GM12878 (cell line): ENCODE data around the gene CCNB1IP1. TPM values are rescaled to one million over a fixed set of nuclear protein-coding genes. Genes with fewer than 3 reads are reported as not detected.

Source experiments
- ATAC-seq: fragments of 200-7000 bp; cut with Tn5 transposase; 3 replicates; pipeline ENCODE4 v1.9.1; 2020; ENCODE audit warnings: mild to moderate bottlenecking, moderate library complexity
- BruUV-seq: library from RNA; stranded (reverse); fragments of 400-500 nt; replicated peaks from 2 replicates; lab custom pipeline; 2021; lab: Mats Ljungman, UMichigan
- CTCF ChIA-PET: fragments of 300-600 bp; sonication (Branson Sonifier 250); formaldehyde crosslinking; extraction: SDS; loops from one replicate; lab custom pipeline; 2021; ENCODE audit warnings: inconsistent platforms; lab: Yijun Ruan, JAX
- POLR2A ChIA-PET: fragments of 350-600 bp; formaldehyde crosslinking; extraction: SDS; loops from one replicate; lab custom pipeline; 2021; ENCODE audit warnings: inconsistent platforms; lab: Charles Lee
- RAD21 ChIA-PET: fragments of 300-600 bp; sonication (Branson Sonifier 250); formaldehyde crosslinking; loops from one replicate; lab custom pipeline; 2023; ENCODE audit warnings: antibody characterized with exemption; ENCODE audit not compliant: unreplicated experiment; lab: Charles Lee
- SMC1A ChIA-PET: fragments of 300-600 bp; sonication (Branson Sonifier 250); formaldehyde crosslinking; loops from one replicate; lab custom pipeline; 2023; ENCODE audit not compliant: unreplicated experiment, uncharacterized antibody; lab: Charles Lee
- DNase-seq: peaks from one replicate; pipeline ENCODE4 v3.0.0-alpha.2; 2011; ENCODE audit warnings: low read depth, low spot score
- FAIRE-seq: peaks from 3 replicates; lab custom pipeline; 2011; peaks lifted over from hg19 to GRCh38; lab: Jason Lieb, UNC
- H2AFZ ChIP-seq: 2 replicates; pipeline ENCODE4 v1.6.0; 2011; ENCODE audit warnings: low read depth, low read length, control low read depth; ENCODE audit not compliant: control insufficient read depth
- H3K27ac ChIP-seq: 2 replicates; pipeline ENCODE4 v1.5.1; 2011; ENCODE audit warnings: control low read depth; ENCODE audit not compliant: control insufficient read depth, insufficient read depth
- H3K27me3 ChIP-seq, 2 experiments: replicated peaks in 1 of 2; 2 replicates each; pipeline versions ENCODE4 v1.6.0 to v1.6.1; 2011; ENCODE audit warnings: low read length in 1 of 2; ENCODE audit not compliant: control insufficient read depth in 2 of 2, insufficient read depth in 2 of 2
- H3K36me3 ChIP-seq, 2 experiments: 2 replicates each; pipeline ENCODE4 v1.5.1; 2011; ENCODE audit warnings: low read length in 1 of 2; ENCODE audit not compliant: control insufficient read depth in 2 of 2, insufficient read depth in 2 of 2
- H3K4me1 ChIP-seq: 2 replicates; pipeline ENCODE4 v1.6.1; 2011; ENCODE audit warnings: mild to moderate bottlenecking, low read length, moderate library complexity, mixed read lengths; ENCODE audit not compliant: control insufficient read depth, insufficient read depth
- H3K4me2 ChIP-seq: 2 replicates; pipeline ENCODE4 v1.6.0; 2011; ENCODE audit warnings: control low read depth; ENCODE audit not compliant: control insufficient read depth, insufficient read depth
- H3K4me3 ChIP-seq: fragments of 200-600 bp; sonication (generic); 2 replicates; pipeline ENCODE4 v1.5.1; 2016
- H3K79me2 ChIP-seq: 2 replicates; pipeline ENCODE4 v1.6.0; 2011; ENCODE audit warnings: low read length; ENCODE audit not compliant: control insufficient read depth, insufficient read depth
- H3K9ac ChIP-seq: 2 replicates; pipeline ENCODE4 v1.8.0; 2011; ENCODE audit warnings: low read length, control low read depth, mixed read lengths; ENCODE audit not compliant: control insufficient read depth, insufficient read depth
- H3K9me3 ChIP-seq: replicated peaks from 3 replicates; pipeline ENCODE4 v1.5.1; 2011; ENCODE audit warnings: mild to moderate bottlenecking, low read length; ENCODE audit not compliant: control insufficient read depth, insufficient read depth
- H4K20me1 ChIP-seq: 2 replicates; pipeline ENCODE4 v1.6.0; 2011; ENCODE audit not compliant: control insufficient read depth, insufficient read depth
- E2F4 ChIP-seq: IDR thresholded peaks from 2 replicates; pipeline ENCODE4 v1.6.1; 2012; ENCODE audit warnings: low read depth, low read length, improper control_type of control experiment
- KAT2A ChIP-seq: conservative IDR thresholded peaks from 2 replicates; pipeline ENCODE4 v1.6.1; 2011; ENCODE audit warnings: low read depth, low read length; ENCODE audit not compliant: control insufficient read depth
- NFXL1 ChIP-seq: fragments of 450-650 bp; IDR thresholded peaks from 2 replicates; pipeline ENCODE4 v1.6.1; 2017; ENCODE audit warnings: antibody characterized with exemption, mild to moderate bottlenecking, borderline replicate concordance
- RAD51 ChIP-seq: fragments of 450-650 bp; IDR thresholded peaks from 2 replicates; pipeline ENCODE4 v1.6.1; 2016; ENCODE audit warnings: moderate library complexity, mild to moderate bottlenecking, inconsistent platforms
- STAT1 ChIP-seq: fragments of 450-650 bp; conservative IDR thresholded peaks from 2 replicates; pipeline ENCODE4 v1.6.1; 2014; ENCODE audit warnings: antibody characterized with exemption, mild to moderate bottlenecking
- TCF3 ChIP-seq: IDR thresholded peaks from 2 replicates; pipeline ENCODE4 v1.6.1; 2012; ENCODE audit warnings: low read depth, mild to moderate bottlenecking, low read length, borderline replicate concordance; ENCODE audit not compliant: insufficient read depth
- YY1 ChIP-seq: IDR thresholded peaks from 2 replicates; pipeline ENCODE4 v1.6.1; 2011; ENCODE audit warnings: low read depth, mild to moderate bottlenecking, low read length
- ZNF622 ChIP-seq: fragments of 450-650 bp; IDR thresholded peaks from 2 replicates; pipeline ENCODE4 v1.6.1; 2017; ENCODE audit warnings: mild to moderate bottlenecking, inconsistent platforms
- WGBS: methylation state at CpG from one replicate; pipeline ENCODE4 v1.1.6; 2016; ENCODE audit warnings: low lambda C conversion rate; ENCODE audit not compliant: insufficient replicate concordance, insufficient coverage; ENCODE audit errors: missing lambda C conversion rate; 5-methylcytosine and 5-hydroxymethylcytosine counted together
- in situ Hi-C: fragments of 300-500 bp; cut with MboI; formaldehyde crosslinking; loops from 9 replicates; pipeline ENCODE4 v1.14.3; 2018; ENCODE audit warnings: mixed read lengths
- intact Hi-C: fragments of 100-400 bp; cut with micrococcal nuclease; formaldehyde crosslinking; loops from one replicate; pipeline ENCODE4 v1.14.2; 2022; ENCODE audit not compliant: unreplicated experiment
- polyA plus RNA-seq, 11 experiments: library from polyadenylated mRNA; depleted of rRNA in 4 of 11; unstranded in 6 of 11; stranded (reverse) in 5 of 11; fragments of >200 nt; fragmentation: Nextera tagmentation in 4 of 11; fragmentation: Illumina TruSeq in 1 of 11; extraction: Ambion mirVana in 4 of 11; extraction: Trizol in 1 of 11; gene quantifications; 1 replicate in 1 of 11; 2 replicates in 10 of 11; pipeline versions ENCODE4 v1.2.1 to v1.2.3, GENCODE V29; 2011 to 2016; ENCODE audit warnings: inconsistent platforms in 2 of 11, missing spikeins in 2 of 11, low read depth in 1 of 11
- total RNA-seq, 4 experiments: library from RNA; depleted of rRNA in 3 of 4; stranded (reverse); fragments of >200 nt in 3 of 4; fragmentation: Illumina TruSeq in 1 of 4; extraction: Trizol in 1 of 4; gene quantifications; 2 replicates each; pipeline versions ENCODE4 v1.2.1 to v1.2.3, GENCODE V29; 2013 to 2021

The CCNB1IP1 gene
- total and polyA plus RNA-seq, 10 of the 15 experiments (the other 5 are each of a cell fraction or from before 2014, with no cell fraction given): 20.4 to 165 (median 86.5) TPM

DNA sequence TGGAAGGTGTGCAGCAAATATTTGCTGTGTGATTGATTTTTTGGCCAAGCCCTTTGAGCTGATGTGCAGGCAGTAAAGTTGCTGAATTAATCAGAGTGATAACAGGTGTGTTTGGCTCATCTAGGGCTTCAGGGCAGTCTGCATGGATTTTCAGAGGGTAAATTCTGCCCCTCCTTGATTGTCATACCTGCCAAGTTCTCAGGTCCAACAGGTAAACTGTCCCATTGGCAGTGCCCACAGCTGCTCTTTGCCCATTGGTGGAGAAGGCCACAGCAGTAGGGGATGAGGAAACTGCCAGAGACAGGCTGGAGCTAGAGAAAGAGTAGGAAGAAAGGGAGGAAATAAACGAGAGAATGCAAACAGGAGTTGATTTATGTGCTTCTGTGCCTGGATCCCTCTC lies 46.7 kb upstream of the CCNB1IP1 start:
- SMC1A ChIA-PET: interaction anchor here (3.3 kb wide), 1 partner anchor 52 kb away, joined by 7 read pairs; no protein-coding TSS in a partner anchor
- RAD21 ChIA-PET: no interaction called here
- CTCF ChIA-PET: no interaction called here
- POLR2A ChIA-PET: interaction anchor here (1.4 kb wide), 1 partner anchor 75 kb away, joined by 3 read pairs; the partner anchor contains the start of genes APEX1 and OSGEP
- ATAC-seq: no peak
- Histone ChIP-seq H4K20me1 (no peaks in the 10 kb centered on the region), H3K36me3 (peaks cover 31 to 42% of the 10 kb centered on the region in 2 experiments)
- TF ChIP-seq STAT1: no peak
- no peak for TF ChIP-seq E2F4
- no peak for TF ChIP-seq RAD51
- TF ChIP-seq, all 136 proteins: peak for 0
- H3K79me2 ChIP-seq: no peaks in the 10 kb centered on the region
- intact Hi-C loops: no loop called here
- H3K9ac ChIP-seq: no peak overlapping the region
- H3K27me3 ChIP-seq: no peaks in the 10 kb centered on the region
- H2AFZ ChIP-seq: no peak overlapping the region
- H3K4me1 ChIP-seq: no peaks in the 10 kb centered on the region
- BruUV-seq: no TSS peak
- H3K4me3 ChIP-seq: no peak overlapping the region
- H3K9me3 ChIP-seq: no peaks in the 10 kb centered on the region
- FAIRE-seq (no peak), DNase-seq (no peak)
- no peak overlapping the region for H3K4me2 ChIP-seq
- no peak overlapping the region for H3K27ac ChIP-seq
- in situ Hi-C loops: no loop called here
- 100% methylated on average over 1 of the region's 1 CpG for WGBS

DNA sequence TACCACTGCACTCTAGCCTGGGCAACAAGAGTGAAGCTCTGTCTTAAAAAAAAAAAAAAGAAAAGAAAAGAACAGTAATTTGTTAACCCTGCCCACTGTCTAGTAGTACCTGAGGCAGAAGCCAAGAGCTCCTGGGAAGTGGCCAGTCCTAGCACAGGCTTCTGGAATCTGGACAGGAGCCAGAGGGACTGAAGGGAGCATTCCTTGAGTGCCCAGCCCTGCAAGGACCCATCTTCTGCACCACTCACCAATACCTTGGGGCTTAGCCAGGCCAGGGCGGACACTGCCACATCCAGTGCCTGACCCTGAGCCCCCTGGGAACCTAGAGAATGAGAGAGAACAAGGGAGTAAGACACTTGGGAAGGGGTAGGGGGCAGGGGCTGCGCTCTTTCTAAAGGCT lies 44.1 kb upstream of the CCNB1IP1 start:
- no peaks in the 10 kb centered on the region for H3K9me3 ChIP-seq
- no peaks in the 10 kb centered on the region for H3K79me2 ChIP-seq
- no peaks in the 10 kb centered on the region for H3K27me3 ChIP-seq
- in situ Hi-C loops: no loop called here
- H2AFZ ChIP-seq: no peak overlapping the region
- ATAC-seq: no peak
- no peak overlapping the region for H3K9ac ChIP-seq
- no peak overlapping the region for H3K4me3 ChIP-seq
- WGBS: 91% methylated on average over 2 of the region's 2 CpGs
- intact Hi-C loops: no loop called here
- BruUV-seq: TSS peak; percentile 36
- ChIA-PET POLR2A (no interaction called here), CTCF (no interaction called here), RAD21 (interaction anchor here (0.6 kb wide), 1 partner anchor 33 kb away, joined by 5 read pairs; no protein-coding TSS in a partner anchor), SMC1A (interaction anchor here (1.4 kb wide), 1 partner anchor 24 kb away, joined by 3 read pairs; no protein-coding TSS in a partner anchor)
- H4K20me1 ChIP-seq: no peaks in the 10 kb centered on the region
- no peak for FAIRE-seq
- no peak overlapping the region for H3K27ac ChIP-seq
- DNase-seq: no peak
- TF ChIP-seq KAT2A: no peak
- no peak for TF ChIP-seq YY1
- no peak for TF ChIP-seq TCF3
- no peak for TF ChIP-seq ZNF622
- no peak for TF ChIP-seq NFXL1
- peaks cover 27 to 36% of the 10 kb centered on the region in 2 experiments for H3K36me3 ChIP-seq
- H3K4me1 ChIP-seq: no peaks in the 10 kb centered on the region
- H3K4me2 ChIP-seq: no peak overlapping the region
